Small intestine (tissue), 7 donors: ENCODE data around the gene HARS1. TPM values are rescaled to one million over a fixed set of nuclear protein-coding genes. Genes with fewer than 3 reads are reported as not detected.
A peak's percentile ranks its signal among the peaks of the same experiment; 100 is the strongest.
"Not testable (repeated sequence)": the region's sequence is repeated elsewhere in the genome, so short reads cannot be mapped to it uniquely, and the experiment has no call there.

Experiments
- DNase-seq, 2 donors: peaks; one replicate each; pipeline versions ENCODE4 v3.0.0 to v3.0.0-alpha.2; 2013
- FAIRE-seq: peaks from 2 replicates; lab custom pipeline; 2012; peaks lifted over from hg19 to GRCh38; lab: Jason Lieb, UNC
- H3K27ac ChIP-seq, 3 donors: one replicate each; pipeline ENCODE4 v1.5.1; 2013; ENCODE audit warnings: low read length in 2 of 3, mild to moderate bottlenecking in 2 of 3, control low read depth in 1 of 3, inconsistent platforms in 1 of 3, low read depth in 1 of 3, moderate library complexity in 1 of 3
- H3K27me3 ChIP-seq, 3 donors: one replicate each; pipeline ENCODE4 v1.6.1; 2013; ENCODE audit warnings: low read length in 3 of 3, inconsistent platforms in 1 of 3; ENCODE audit not compliant: control insufficient read depth in 3 of 3, insufficient read depth in 3 of 3
- H3K36me3 ChIP-seq, 3 donors: one replicate each; pipeline ENCODE4 v1.6.1; 2013; ENCODE audit warnings: low read length in 3 of 3, inconsistent platforms in 1 of 3, low read depth in 1 of 3, mild to moderate bottlenecking in 1 of 3, moderate library complexity in 1 of 3; ENCODE audit not compliant: control insufficient read depth in 3 of 3, insufficient read depth in 2 of 3
- H3K4me1 ChIP-seq, 3 donors: one replicate each; pipeline ENCODE4 v1.6.1; 2013; ENCODE audit warnings: low read length in 2 of 3, inconsistent platforms in 1 of 3, low read depth in 1 of 3, mild to moderate bottlenecking in 1 of 3, moderate library complexity in 1 of 3; ENCODE audit not compliant: control insufficient read depth in 3 of 3, insufficient read depth in 2 of 3
- H3K4me3 ChIP-seq, 3 donors: one replicate each; pipeline ENCODE4 v1.5.1; 2013; ENCODE audit warnings: low read length in 3 of 3, control low read depth in 1 of 3, inconsistent platforms in 1 of 3, low read depth in 1 of 3, mild to moderate bottlenecking in 1 of 3, moderate library complexity in 1 of 3
- H3K9me3 ChIP-seq, 2 donors: one replicate each; pipeline ENCODE4 v1.6.1; 2013; ENCODE audit warnings: low read depth in 1 of 2, low read length in 1 of 2; ENCODE audit not compliant: control insufficient read depth in 2 of 2, insufficient read depth in 1 of 2
- WGBS, 3 donors: extraction: QIAGEN DNeasy Blood & Tissue Kit; methylation state at CpG; one replicate each; pipeline ENCODE4 v1.1.7; 2013; 5-methylcytosine and 5-hydroxymethylcytosine counted together
- polyA plus RNA-seq, 4 donors: library from polyadenylated mRNA; stranded (reverse) in 3 of 4; unstranded in 1 of 4; fragments of 200-250 nt in 3 of 4; fragments of 120-200 nt in 1 of 4; gene quantifications; one replicate each; pipeline versions ENCODE4 v1.2.1 to v1.2.3, GENCODE V29; 2013
- donor health status: healthy with polysubstance abuse.
- donor health status: control.
- donor health status: control.
- donor health status: Bipolar disorder and iron deficiency.
- donor health status: healthy.

Gene HARS1
- polyA plus RNA-seq, 4 donors: 35.3 to 47.0 (median 40.7) TPM

DNA sequence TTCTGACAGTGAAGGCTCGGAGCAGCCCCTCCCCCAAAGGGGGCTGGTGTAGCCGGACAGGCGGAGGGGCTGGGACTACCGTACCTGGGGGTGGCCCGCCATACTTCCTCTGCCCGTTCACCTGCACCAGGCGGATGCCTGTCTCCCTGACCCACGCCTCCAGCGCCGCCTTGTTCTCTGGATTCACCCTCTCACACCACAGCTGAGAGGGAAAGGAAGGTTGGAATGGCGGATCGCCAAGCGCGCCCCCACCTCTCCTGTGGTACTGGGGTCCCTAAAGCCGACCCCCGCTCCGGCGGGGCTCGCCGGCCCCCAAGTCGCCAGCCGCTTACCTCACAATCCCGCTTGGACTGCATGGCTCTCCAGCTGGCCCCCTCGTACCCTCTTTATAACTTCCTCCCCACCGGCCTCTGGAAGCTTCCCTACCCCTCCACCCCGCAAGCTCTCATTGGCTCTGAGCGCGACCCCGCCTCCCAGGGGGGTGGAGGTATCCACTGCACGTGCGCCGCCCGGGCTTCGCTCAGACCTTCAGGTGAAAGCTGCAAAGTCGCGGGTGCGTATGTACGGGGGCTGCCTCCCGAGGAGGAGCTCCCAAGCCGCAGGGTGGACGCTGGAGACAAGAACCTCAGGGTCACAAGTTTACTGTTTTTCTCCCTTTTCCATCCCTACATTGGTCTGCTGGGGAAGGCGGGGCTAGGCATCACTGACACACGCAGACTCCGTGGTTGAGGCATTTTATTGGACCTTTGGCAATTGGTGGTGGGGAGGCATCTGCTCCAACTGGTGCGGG is 17.8 kb downstream of the HARS1 start, which contains the start of gene DND1:
TSS of gene DND1 (minus strand) at position 390 of the 790 bp plus-strand sequence. CDS start at position 356, 34 bp downstream.
- peaks cover 21 to 73% (median 30%) of the 10 kb centered on the region in 3 donors for H3K36me3 ChIP-seq
- no peaks in the 10 kb centered on the region for H3K4me1 ChIP-seq
- WGBS, 3 donors: 90 to 94% (median 91%) methylated on average over 44 to 45 of the region's 45 CpGs
- H3K4me3 ChIP-seq: no peak within 1 kb of the TSS
- H3K27ac ChIP-seq: no peak within 1 kb of the TSS
- DNase-seq (no peak), FAIRE-seq (no peak)
- peaks cover 0 to 2% (median 0%) of the 10 kb centered on the region in 3 donors for H3K27me3 ChIP-seq
- no peaks in the 10 kb centered on the region for H3K9me3 ChIP-seq

- FAIRE-seq (no peak), DNase-seq (peak in 1 of 2 donors; percentile 40)
- 65 to 92% (median 91%) methylated on average over 69 to 70 of the region's 70 CpGs for WGBS, 3 donors
- Histone ChIP-seq H3K4me3 (no peak overlapping the region), H3K27me3 (peaks cover 0 to 2% (median 0%) of the 10 kb centered on the region in 3 donors), H3K36me3 (peaks cover 21 to 75% (median 33%) of the 10 kb centered on the region in 3 donors), H3K9me3 (no peaks in the 10 kb centered on the region), H3K4me1 (no peaks in the 10 kb centered on the region), H3K27ac (no peak overlapping the region)
These were observed 18.5 kb downstream of the HARS1 start for GRCh38 chr5:140672455-140673186.

DNA sequence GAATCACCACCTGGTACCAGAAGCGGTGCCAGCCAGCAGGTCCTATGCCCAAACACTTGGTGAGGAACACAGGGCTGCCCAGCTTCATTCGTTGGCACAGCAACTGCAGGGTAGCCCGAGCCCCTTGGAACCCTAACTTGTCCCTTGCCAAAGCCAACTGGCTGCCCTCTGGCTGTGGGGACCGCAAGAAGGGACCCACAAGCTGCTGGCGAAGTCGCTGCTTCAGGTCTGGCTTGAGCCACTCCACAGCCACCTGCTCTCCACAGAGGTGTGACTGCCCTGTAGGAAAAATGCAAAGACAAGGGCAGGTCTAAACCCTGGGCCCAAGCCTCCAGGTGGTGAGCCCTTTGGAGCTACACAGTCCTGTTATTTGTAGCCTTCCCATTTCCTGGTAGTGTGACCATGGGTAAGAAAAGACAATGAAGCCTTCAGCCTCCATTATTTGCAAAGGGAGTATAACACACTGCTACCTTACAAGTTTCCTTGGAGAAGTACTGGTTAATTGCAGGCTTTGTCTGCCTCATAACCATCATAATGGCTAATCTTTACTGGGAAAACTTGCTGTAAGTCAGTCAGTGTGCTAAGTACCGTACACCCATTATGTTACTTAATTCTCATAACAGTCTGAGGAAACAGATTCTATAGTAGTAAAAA is 19.6 kb downstream of the HARS1 start:
- Histone ChIP-seq H3K36me3 (peaks cover 21 to 66% (median 25%) of the 10 kb centered on the region in 3 donors), H3K4me3 (no peak overlapping the region), H3K27me3 (peaks cover 0 to 2% (median 0%) of the 10 kb centered on the region in 3 donors), H3K4me1 (no peaks in the 10 kb centered on the region), H3K9me3 (no peaks in the 10 kb centered on the region), H3K27ac (no peak overlapping the region)
- DNase-seq (no peak), FAIRE-seq (no peak)
- 91 to 94% (median 94%) methylated on average over 5 to 6 of the region's 7 CpGs for WGBS, 3 donors

GRCh38 chr5:140671035-140671434 is 20.1 kb downstream of the HARS1 start:
- H3K27me3 ChIP-seq, H3K27ac ChIP-seq, FAIRE-seq, DNase-seq, H3K4me1 ChIP-seq, H3K9me3 ChIP-seq, H3K4me3 ChIP-seq: not testable (repeated sequence)
- 91 to 98% (median 93%) methylated on average over 4 of the region's 4 CpGs for WGBS, 3 donors
- H3K36me3 ChIP-seq: peaks cover 21 to 62% (median 25%) of the 10 kb centered on the region in 3 donors

DNA sequence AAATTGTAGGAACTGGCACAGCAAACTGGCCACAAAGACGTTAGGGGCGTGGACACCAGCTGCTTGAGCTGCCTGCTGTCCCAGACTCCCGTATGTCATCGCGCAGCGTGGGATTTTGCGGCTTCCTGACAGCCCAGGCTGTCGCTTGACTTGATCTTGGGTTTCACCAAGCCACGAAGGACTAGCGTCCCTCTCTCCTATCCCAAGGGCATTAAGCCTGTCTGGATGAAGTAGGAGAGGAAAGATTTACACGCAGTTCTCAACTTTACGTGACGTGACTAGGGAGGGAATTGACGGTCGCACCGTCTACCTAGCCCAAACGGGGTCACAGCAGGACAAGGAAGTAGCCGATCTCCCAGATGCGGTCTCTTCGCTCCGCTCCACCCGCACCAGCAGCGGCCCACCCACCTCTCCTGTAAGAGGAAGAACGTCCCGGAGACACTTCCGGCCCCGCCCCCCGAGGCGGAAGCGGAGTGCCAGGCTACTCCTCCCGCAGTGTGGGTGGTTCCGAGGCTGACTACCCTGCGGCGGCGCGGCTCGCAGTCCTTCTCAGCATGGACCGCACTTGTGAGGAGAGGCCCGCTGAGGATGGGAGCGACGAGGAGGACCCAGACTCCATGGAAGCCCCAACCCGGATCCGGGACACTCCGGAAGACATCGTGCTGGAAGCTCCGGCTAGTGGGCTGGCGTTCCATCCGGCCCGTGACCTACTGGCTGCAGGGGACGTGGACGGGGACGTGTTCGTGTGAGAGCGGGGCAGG is 26.6 kb downstream of the HARS1 start, which contains the start of gene WDR55:
TSS of gene WDR55 (plus strand) at position 546 of the 761 bp plus-strand sequence. CDS start at position 555, 9 bp downstream.
- Histone ChIP-seq H3K4me3 (peak within 1 kb of the TSS; percentile 79 to 96 (median 93)), H3K4me1 (peaks cover 2 to 6% (median 4%) of the 10 kb centered on the region in 3 donors), H3K27ac (peak within 1 kb of the TSS; percentile 89 to 96 (median 95)), H3K27me3 (no peaks in the 10 kb centered on the region), H3K36me3 (peaks cover 16 to 37% (median 19%) of the 10 kb centered on the region in 3 donors), H3K9me3 (no peaks in the 10 kb centered on the region)
- 0% methylated on average over 52 to 54 of the region's 54 CpGs for WGBS, 3 donors
- FAIRE-seq: no peak
- DNase-seq: peak; percentile 97 to 98

- peak overlapping the region in 2 of 3 donors; percentile 93 to 96 for H3K4me3 ChIP-seq
- peak overlapping the region; percentile 89 to 96 (median 95) for H3K27ac ChIP-seq
- FAIRE-seq (no peak), DNase-seq (no peak)
- no peaks in the 10 kb centered on the region for H3K9me3 ChIP-seq
- 3 to 10% (median 10%) methylated on average over 18 of the region's 18 CpGs for WGBS, 3 donors
- H3K36me3 ChIP-seq: peaks cover 16 to 35% (median 17%) of the 10 kb centered on the region in 3 donors
- no peaks in the 10 kb centered on the region for H3K27me3 ChIP-seq
- peaks cover 2 to 6% (median 4%) of the 10 kb centered on the region in 3 donors for H3K4me1 ChIP-seq
These were observed 27.2 kb downstream of the HARS1 start for GRCh38 chr5:140664030-140664358.

- not testable (repeated sequence) for FAIRE-seq, H3K4me1 ChIP-seq, H3K27me3 ChIP-seq, H3K9me3 ChIP-seq, H3K27ac ChIP-seq, H3K4me3 ChIP-seq, DNase-seq
- H3K36me3 ChIP-seq: peaks cover 22 to 49% (median 28%) of the 10 kb centered on the region in 3 donors
- WGBS, 3 donors: 89 to 90% (median 89%) methylated on average over 6 of the region's 6 CpGs
These were observed 30.8 kb downstream of the HARS1 start for GRCh38 chr5:140660371-140660770.
